Type B pancreatic cell (in vitro differentiated cells): ENCODE data around the gene CES2. TPM values are rescaled to one million over a fixed set of nuclear protein-coding genes. Genes with fewer than 3 reads are reported as not detected.
A peak's percentile ranks its signal among the peaks of the same experiment; 100 is the strongest.

Source experiments
- DNase-seq: peaks from one replicate; pipeline ENCODE4 v3.0.0; 2021; ENCODE audit warnings: mixed read lengths; ENCODE audit not compliant: unreplicated experiment; ENCODE audit errors: extremely low spot score
- H3K27ac Mint-ChIP-seq: 2 replicates; pipeline ENCODE4 v1.8.0; 2021; ENCODE audit warnings: mild to moderate bottlenecking, mixed read lengths
- H3K27me3 Mint-ChIP-seq: 2 replicates; pipeline ENCODE4 v1.8.0; 2021; ENCODE audit warnings: mixed read lengths
- H3K36me3 Mint-ChIP-seq: 2 replicates; pipeline ENCODE4 v1.8.0; 2021; ENCODE audit warnings: mixed read lengths
- H3K4me1 Mint-ChIP-seq: one replicate; pipeline ENCODE4 v1.8.0; 2021; ENCODE audit warnings: mixed read lengths; ENCODE audit not compliant: unreplicated experiment
- H3K4me3 Mint-ChIP-seq: 2 replicates; pipeline ENCODE4 v1.8.0; 2021; ENCODE audit warnings: mild to moderate bottlenecking, mixed read lengths
- H3K9me3 Mint-ChIP-seq: 2 replicates; pipeline ENCODE4 v1.8.0; 2021; ENCODE audit warnings: mixed read lengths
- CTCF ChIP-seq: fragments of 200-600 bp; sonication (generic); conservative IDR thresholded peaks from 2 replicates; pipeline ENCODE4 v1.5.0; 2021; ENCODE audit warnings: antibody characterized with exemption, mild to moderate bottlenecking
- total RNA-seq: library from RNA; stranded (reverse); gene quantifications from 2 replicates; pipeline ENCODE4 v1.2.1, GENCODE V29; 2021; ENCODE audit warnings: low replicate concordance

Gene CES2
- total RNA-seq, 1 donor from 2014 or later = 44.9 TPM

- TF ChIP-seq CTCF = no peak
- Mint-ChIP-seq H3K36me3 (no peaks in the 10 kb centered on the region), H3K27me3 (peaks cover 31% of the 10 kb centered on the region), H3K9me3 (peaks cover 5% of the 10 kb centered on the region), H3K4me3 (no peak overlapping the region), H3K4me1 (peaks cover 11% of the 10 kb centered on the region), H3K27ac (no peak overlapping the region)
- DNase-seq = no peak
These were observed 15.1 kb downstream of the CES2 start for GRCh38 chr16:66950437-66950836.

- H3K36me3 Mint-ChIP-seq = no peaks in the 10 kb centered on the region
- H3K4me1 Mint-ChIP-seq = peaks cover 11% of the 10 kb centered on the region
- H3K4me3 Mint-ChIP-seq = no peak overlapping the region
- DNase-seq = no peak
- H3K27ac Mint-ChIP-seq = no peak overlapping the region
- no peak for TF ChIP-seq CTCF
- H3K9me3 Mint-ChIP-seq = peaks cover 5% of the 10 kb centered on the region
- H3K27me3 Mint-ChIP-seq = peaks cover 31% of the 10 kb centered on the region
These were observed 15.9 kb downstream of the CES2 start for GRCh38 chr16:66950971-66951790.

DNA sequence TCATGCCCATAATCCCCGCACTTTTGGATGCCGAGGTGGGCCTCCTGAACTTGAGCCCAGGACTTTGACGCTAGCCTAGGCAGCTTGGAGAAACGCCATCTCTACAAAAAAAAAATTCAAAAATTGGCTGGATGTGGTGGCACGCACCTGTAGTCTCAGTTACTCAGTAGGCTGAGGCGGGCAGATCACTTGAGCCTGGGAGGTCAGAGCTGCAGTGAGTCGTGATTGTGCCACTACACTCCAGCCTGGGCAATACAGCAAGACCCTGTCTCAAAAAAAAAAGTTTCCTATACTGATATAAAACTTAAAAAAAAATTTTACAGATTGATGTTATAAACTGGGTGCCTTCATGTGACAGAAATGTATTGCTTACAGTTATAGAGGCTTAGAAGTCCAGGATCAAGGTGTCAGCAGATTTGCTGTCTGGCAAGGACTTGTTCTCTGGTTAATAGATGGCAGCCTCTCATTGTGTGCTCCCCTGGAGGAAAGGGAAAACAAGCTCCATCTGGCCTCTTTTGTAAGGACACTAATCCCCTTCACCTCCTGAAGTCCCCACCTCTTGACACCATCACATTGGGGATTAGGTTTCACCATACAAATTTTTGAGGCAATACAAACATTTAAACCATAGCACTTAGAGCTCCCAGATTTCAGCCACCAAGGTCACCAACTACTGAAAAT, 17.3 kb downstream of the CES2 start:
- H3K27me3 Mint-ChIP-seq = peaks cover 27% of the 10 kb centered on the region
- no peak overlapping the region for H3K4me3 Mint-ChIP-seq
- H3K4me1 Mint-ChIP-seq = peaks cover 6% of the 10 kb centered on the region
- H3K9me3 Mint-ChIP-seq = peaks cover 5% of the 10 kb centered on the region
- no peak overlapping the region for H3K27ac Mint-ChIP-seq
- DNase-seq = no peak
- H3K36me3 Mint-ChIP-seq = no peaks in the 10 kb centered on the region
- TF ChIP-seq CTCF = no peak

DNA sequence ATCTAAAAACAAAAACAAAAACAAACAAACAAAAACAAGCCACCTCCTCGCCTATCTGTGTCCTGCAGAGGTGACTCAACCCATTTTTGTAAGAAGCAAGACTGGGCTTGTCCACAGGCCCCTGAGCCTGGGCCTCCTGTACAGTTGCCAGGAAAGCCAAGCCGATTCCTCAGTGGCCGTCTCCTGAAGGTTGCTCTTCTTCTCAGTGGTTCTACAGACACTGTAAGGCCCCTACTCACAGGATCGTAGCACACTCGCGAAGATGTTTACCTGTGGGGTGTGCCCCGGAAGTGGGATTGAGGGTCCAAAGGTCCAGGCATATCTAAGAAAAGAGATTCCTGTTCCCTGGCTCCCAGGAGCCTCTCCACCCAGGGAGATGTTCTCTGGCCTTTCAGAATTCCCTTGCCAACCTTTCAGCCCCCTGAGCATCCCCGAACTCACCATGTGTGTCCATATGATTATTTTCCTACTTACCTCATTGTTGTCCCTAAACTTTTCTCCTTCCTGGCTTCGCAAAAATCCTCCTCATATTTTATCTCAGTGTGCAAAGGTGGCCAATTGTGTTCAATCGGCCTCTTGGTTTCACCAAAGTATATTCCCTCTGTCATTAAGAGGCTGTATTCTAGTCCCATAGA, 18.3 kb downstream of the CES2 start:
- H3K9me3 Mint-ChIP-seq = peaks cover 5% of the 10 kb centered on the region
- peaks cover 6% of the 10 kb centered on the region for H3K4me1 Mint-ChIP-seq

More for the DNA sequence above, 18.3 kb downstream of the CES2 start:
- no peak for TF ChIP-seq CTCF
- Mint-ChIP-seq H3K4me3 (no peak overlapping the region), H3K27me3 (peaks cover 37% of the 10 kb centered on the region), H3K27ac (peak overlapping the region; percentile 2), H3K36me3 (no peaks in the 10 kb centered on the region)
- no peak for DNase-seq
